M059J (cell line): ENCODE results near the gene ZNF862. TPM values are rescaled to one million over a fixed set of nuclear protein-coding genes. Genes with fewer than 3 reads are reported as not detected.

ENCODE experiments used
- DNase-seq: peaks from one replicate; pipeline ENCODE4 v3.0.0-alpha.2; 2012; ENCODE audit warnings: low read depth
- total RNA-seq: library from RNA; depleted of rRNA; stranded (reverse); fragments of >200 nt; shearing (Covaris generic); gene quantifications from 2 replicates; pipeline ENCODE4 v1.2.3, GENCODE V29; 2014; rRNA removed

ZNF862 gene
- 5.0 and 6.4 TPM in 2 replicates for total RNA-seq

GRCh38 chr7:149838224-149838991 is at the start of gene ZNF862:
Gene ZNF862, plus strand, starts transcription at chr7:149838375. Its CDS starts 237 bp downstream, at chr7:149838612.
- peak; percentile 97 for DNase-seq

- no peak for DNase-seq
These were observed 49.1 kb upstream of the ZNF862 start for GRCh38 chr7:149789101-149789500.

GRCh38 chr7:149790146-149790548 is 48.0 kb upstream of the ZNF862 start:
- DNase-seq: no peak

GRCh38 chr7:149790754-149791360 is 47.3 kb upstream of the ZNF862 start:
- DNase-seq: no peak

- no peak for DNase-seq
These were observed 46.6 kb upstream of the ZNF862 start for GRCh38 chr7:149791411-149792219.

- DNase-seq: no peak
These were observed 46.0 kb upstream of the ZNF862 start for GRCh38 chr7:149792220-149792595.

DNA sequence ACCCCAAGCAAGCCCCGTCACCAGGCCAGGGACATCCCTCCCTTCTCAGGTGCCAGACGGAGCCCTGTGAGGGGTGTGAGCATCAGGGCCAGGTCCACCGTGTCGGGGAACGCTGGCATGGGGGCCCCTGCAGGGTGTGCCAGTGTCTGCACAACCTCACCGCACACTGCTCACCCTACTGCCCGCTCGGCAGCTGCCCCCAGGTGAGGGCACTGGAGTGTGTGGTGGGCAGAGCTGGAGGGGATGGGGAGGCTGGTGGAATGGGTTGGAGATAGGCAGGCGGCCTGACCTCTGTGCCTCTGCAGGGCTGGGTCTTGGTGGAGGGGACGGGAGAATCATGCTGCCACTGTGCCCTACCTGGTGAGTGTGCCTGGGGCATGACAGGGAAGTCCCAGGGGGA is 44.9 kb upstream of the ZNF862 start:
- no peak for DNase-seq

- no peak for DNase-seq
These were observed 43.5 kb upstream of the ZNF862 start for GRCh38 chr7:149794661-149795060.

DNA sequence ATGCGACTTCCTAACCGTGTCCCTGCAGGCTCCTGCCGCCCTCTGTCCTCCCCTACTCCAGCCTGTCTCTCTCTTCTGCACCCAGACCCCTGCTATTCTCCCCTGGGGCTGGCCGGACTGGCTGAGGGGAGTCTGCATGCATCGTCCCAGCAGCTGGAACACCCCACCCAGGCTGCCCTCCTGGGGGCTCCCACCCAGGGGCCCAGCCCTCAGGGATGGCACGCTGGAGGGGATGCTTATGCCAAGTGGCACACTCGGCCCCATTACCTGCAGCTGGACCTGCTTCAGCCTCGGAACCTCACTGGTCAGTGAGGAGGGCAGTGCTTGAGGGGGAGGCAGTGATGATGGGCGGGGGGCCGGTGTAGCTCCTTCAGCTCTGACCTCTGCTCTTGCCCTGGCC is 43.0 kb upstream of the ZNF862 start:
- DNase-seq: no peak

DNA sequence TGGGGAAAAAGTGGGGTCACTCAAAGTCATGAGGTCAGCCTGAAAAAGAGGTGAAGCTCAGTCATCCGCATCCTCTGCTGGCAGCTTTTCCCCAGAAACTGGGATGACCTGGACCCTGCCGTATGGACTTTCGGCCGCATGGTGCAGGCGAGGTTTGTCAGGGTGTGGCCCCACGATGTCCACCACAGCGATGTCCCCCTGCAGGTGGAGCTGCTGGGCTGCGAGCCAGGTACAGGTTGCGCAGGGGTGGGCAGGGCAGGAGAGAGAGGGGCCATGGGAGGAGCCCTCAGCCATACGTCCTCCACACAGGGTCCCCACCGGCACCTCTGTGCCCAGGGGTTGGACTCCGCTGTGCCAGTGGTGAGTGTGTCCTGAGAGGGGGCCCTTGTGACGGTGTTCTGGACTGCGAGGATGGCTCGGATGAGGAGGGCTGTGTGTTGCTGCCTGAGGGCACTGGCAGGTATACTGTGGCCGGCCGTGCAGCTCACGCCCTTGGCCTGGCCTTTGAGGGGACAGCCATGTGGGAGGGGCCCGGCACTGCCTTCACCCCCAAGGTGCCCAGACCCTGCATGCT is 41.8 kb upstream of the ZNF862 start:
- no peak for DNase-seq

DNA sequence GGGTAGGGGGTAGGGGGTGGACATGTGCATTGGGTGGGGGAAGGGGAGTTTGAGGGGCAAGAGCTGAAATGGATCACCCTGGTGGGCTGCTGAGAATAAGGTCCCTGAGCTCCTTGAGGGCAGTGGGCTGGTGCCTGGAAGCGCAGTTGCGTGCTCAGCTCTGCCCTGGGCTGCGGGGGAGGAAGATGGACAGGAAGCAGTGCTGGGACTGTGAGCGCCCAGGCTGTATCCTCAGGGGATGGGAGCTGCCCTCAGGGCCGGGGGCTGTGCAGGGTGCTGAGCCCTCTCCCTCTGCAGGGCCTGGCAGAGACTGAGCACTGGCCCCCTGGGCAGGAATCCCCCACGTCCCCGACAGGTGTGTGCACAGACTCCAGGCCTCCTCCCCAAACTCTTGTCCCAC is 40.4 kb upstream of the ZNF862 start:
- DNase-seq: no peak

GRCh38 chr7:149799397-149800168 is 38.6 kb upstream of the ZNF862 start:
- no peak for DNase-seq

DNA sequence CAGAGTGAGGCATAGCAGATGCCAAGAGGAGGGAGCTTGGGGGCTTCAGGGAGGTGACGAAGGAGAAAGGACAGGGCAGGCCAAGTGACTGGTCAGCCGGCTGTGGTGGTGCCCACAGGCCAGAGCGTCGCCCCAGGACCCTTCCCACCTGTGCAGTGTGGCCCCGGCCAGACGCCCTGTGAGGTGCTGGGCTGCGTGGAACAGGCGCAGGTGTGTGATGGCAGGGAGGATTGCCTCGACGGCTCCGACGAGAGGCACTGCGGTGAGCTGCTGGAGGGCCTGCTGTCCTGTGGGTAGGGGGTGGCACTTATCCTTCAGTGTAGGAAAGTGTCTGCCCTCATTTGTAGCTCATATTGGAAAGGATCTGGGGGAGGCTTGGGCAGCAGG is 38.0 kb upstream of the ZNF862 start:
- DNase-seq: no peak

DNA sequence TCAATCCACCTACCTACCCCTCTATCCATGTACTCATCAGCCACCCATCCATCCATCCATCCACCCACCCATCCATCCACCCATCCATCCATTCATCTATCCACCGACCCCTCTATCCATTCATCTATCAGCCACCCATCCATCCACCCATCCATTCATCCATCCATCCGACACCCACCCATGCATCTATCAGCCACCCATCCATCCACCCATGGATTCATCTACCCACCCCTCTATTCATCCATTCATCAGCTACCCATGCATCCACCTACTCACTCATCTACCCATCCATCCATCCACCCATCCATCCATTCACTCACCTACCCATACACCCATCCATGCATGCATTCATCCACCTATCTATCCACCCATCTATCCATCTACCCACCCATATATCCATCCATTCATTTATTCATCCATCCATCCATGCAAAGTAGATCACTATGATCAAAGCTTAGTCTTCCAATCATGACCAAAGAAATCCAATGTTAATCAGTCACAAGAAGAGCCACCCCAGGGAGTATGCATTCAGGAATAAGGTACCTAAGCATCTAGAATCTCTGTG is 37.1 kb upstream of the ZNF862 start:
- DNase-seq: no peak

GRCh38 chr7:149801816-149802215 is 36.4 kb upstream of the ZNF862 start:
- DNase-seq: no peak

- DNase-seq: no peak
These were observed 35.2 kb upstream of the ZNF862 start for GRCh38 chr7:149802966-149803365.

- DNase-seq: no peak
These were observed 34.6 kb upstream of the ZNF862 start for GRCh38 chr7:149803551-149804074.

GRCh38 chr7:149804106-149804505 is 34.1 kb upstream of the ZNF862 start:
- DNase-seq: no peak

- no peak for DNase-seq
These were observed 31.4 kb upstream of the ZNF862 start for GRCh38 chr7:149806726-149807125.

GRCh38 chr7:149808311-149808710 is 29.9 kb upstream of the ZNF862 start:
- no peak for DNase-seq

DNA sequence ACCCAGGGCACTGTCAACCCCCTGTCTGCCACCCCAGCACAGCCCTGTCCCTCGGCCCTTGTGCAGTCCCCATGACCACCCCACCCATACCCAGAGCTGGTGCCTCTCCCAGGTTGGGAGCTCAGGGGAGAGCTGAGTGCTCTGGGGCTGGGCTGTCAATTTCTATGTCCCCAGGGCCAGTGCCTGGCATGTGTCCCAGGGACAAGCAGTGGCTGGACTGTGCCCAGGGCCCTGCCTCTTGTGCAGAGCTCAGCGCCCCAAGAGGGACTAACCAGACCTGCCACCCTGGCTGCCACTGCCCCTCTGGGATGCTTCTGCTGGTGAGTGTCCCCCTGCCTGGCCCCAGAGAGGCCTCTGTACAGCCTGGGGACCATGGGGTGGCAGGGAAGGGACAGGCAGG is 29.0 kb upstream of the ZNF862 start:
- DNase-seq: no peak
